Stimulated activated CD8-positive, alpha-beta memory T cell treated with anti-CD3 and anti-CD28 coated beads, Interleukin-12 subunit alpha, Interleukin-12 subunit beta, amount 100 ng/mL, for 1 hour (primary cell): ENCODE results near the gene NFKB1.
"Not testable (repeated sequence)": the region's sequence is repeated elsewhere in the genome, so short reads cannot be mapped to it uniquely, and the experiment has no call there.

Source experiments
- DNase-seq: peaks from one replicate; pipeline ENCODE4 v3.0.0-alpha.2; 2020; ENCODE audit warnings: low read depth

Gene NFKB1

GRCh38 chr4:102565696-102566095, 64.5 kb downstream of the NFKB1 start:
- no peak for DNase-seq

GRCh38 chr4:102566426-102566825, 65.3 kb downstream of the NFKB1 start:
- no peak for DNase-seq

GRCh38 chr4:102567427-102567826, 66.3 kb downstream of the NFKB1 start:
- DNase-seq = no peak

GRCh38 chr4:102569200-102569599, 68.0 kb downstream of the NFKB1 start:
- DNase-seq = no peak

- not testable (repeated sequence) for DNase-seq
These were observed 69.1 kb downstream of the NFKB1 start for GRCh38 chr4:102570211-102570610.

- no peak for DNase-seq
These were observed 71.3 kb downstream of the NFKB1 start for GRCh38 chr4:102572452-102572851.

GRCh38 chr4:102574317-102574716, 73.2 kb downstream of the NFKB1 start:
- DNase-seq = no peak

- DNase-seq = no peak
These were observed 74.4 kb downstream of the NFKB1 start for GRCh38 chr4:102575369-102576129.

GRCh38 chr4:102578270-102578669, 77.1 kb downstream of the NFKB1 start:
- no peak for DNase-seq

- DNase-seq = no peak
These were observed 77.7 kb downstream of the NFKB1 start for GRCh38 chr4:102578819-102579218.

- DNase-seq = no peak
These were observed 78.8 kb downstream of the NFKB1 start for GRCh38 chr4:102579794-102580462.

GRCh38 chr4:102580463-102580842, 79.3 kb downstream of the NFKB1 start:
- no peak for DNase-seq

GRCh38 chr4:102584091-102584490, 82.9 kb downstream of the NFKB1 start:
- DNase-seq = no peak

- DNase-seq = no peak
These were observed 84.2 kb downstream of the NFKB1 start for GRCh38 chr4:102585329-102585728.

- DNase-seq = no peak
These were observed 85.0 kb downstream of the NFKB1 start for GRCh38 chr4:102586002-102586643.

GRCh38 chr4:102586644-102587021, 85.5 kb downstream of the NFKB1 start:
- no peak for DNase-seq

- DNase-seq = no peak
These were observed 88.6 kb downstream of the NFKB1 start for GRCh38 chr4:102589743-102590142.

GRCh38 chr4:102592256-102592655, 91.1 kb downstream of the NFKB1 start:
- DNase-seq = no peak

- no peak for DNase-seq
These were observed 92.0 kb downstream of the NFKB1 start for GRCh38 chr4:102593147-102593546.

GRCh38 chr4:102594000-102594399, 92.8 kb downstream of the NFKB1 start:
- no peak for DNase-seq

GRCh38 chr4:102596532-102596931, 95.4 kb downstream of the NFKB1 start:
- DNase-seq = no peak

GRCh38 chr4:102598086-102598761, 97.1 kb downstream of the NFKB1 start:
- DNase-seq = no peak
